ENCODE measurements around the gene STAP2. TPM values are rescaled to one million over a fixed set of nuclear protein-coding genes. Genes with fewer than 3 reads are reported as not detected.

STAP2 gene
- total RNA-seq, 2 experiments from 2014 or later: 0.65 to 0.97 TPM

Other genes starting within 250 kb of the STAP2 start
- gene MAP2K2, start 214.7 kb downstream of the STAP2 start, total RNA-seq: 10 to 100 TPM; 73.9 to 76.8 TPM
- gene CREB3L3, start 185.2 kb downstream of the STAP2 start, total RNA-seq: not detected
- gene SIRT6, start 156.3 kb downstream of the STAP2 start, total RNA-seq: 10 to 100 TPM; 12.0 to 13.0 TPM
- gene ANKRD24, start 156.1 kb downstream of the STAP2 start, total RNA-seq: 1 to 10 TPM in 1 of 2 experiments, under 1 TPM in 1; 0.83 to 1.2 TPM
- not detected for gene EBI3, start 109.3 kb downstream of the STAP2 start, total RNA-seq
- 10 to 100 TPM; 53.9 to 61.6 TPM for gene YJU2, start 91.7 kb downstream of the STAP2 start, total RNA-seq
- gene SHD, start 59.6 kb downstream of the STAP2 start, total RNA-seq: under 1 TPM in 1 of 2 experiments, not detected in 1; 0.11 TPM
- gene TMIGD2, start 36.4 kb downstream of the STAP2 start, total RNA-seq: 10 to 100 TPM; 18.7 to 19.5 TPM
- 1 to 10 TPM; 3.1 to 4.9 TPM for gene FSD1, start 34.2 kb downstream of the STAP2 start, total RNA-seq
- 10 to 100 TPM in 1 of 2 experiments, 1 to 10 TPM in 1; 7.3 to 10.4 TPM for gene MPND, start 4.7 kb upstream of the STAP2 start, total RNA-seq
- gene SH3GL1, start 61.7 kb upstream of the STAP2 start, total RNA-seq: 10 to 100 TPM; 35.0 to 38.1 TPM
- 10 to 100 TPM; 26.3 to 28.1 TPM for gene CHAF1A, start 63.8 kb upstream of the STAP2 start, total RNA-seq
- gene UBXN6, start 119.0 kb upstream of the STAP2 start, total RNA-seq: 10 to 100 TPM; 61.5 to 62.6 TPM
- 10 to 100 TPM; 11.7 to 13.9 TPM for gene HDGFL2, start 133.5 kb upstream of the STAP2 start, total RNA-seq
- gene PLIN4, start 179.7 kb upstream of the STAP2 start, total RNA-seq: under 1 TPM; 0.06 to 0.14 TPM
- under 1 TPM; 0.53 to 0.54 TPM for gene PLIN5, start 196.4 kb upstream of the STAP2 start, total RNA-seq
- not detected for gene LRG1, start 201.2 kb upstream of the STAP2 start, total RNA-seq
- gene SEMA6B, start 220.9 kb upstream of the STAP2 start, total RNA-seq: under 1 TPM in 1 of 2 experiments, not detected in 1; 0.08 TPM